ENCODE measurements around the gene USP7. TPM values are rescaled to one million over a fixed set of nuclear protein-coding genes. Genes with fewer than 3 reads are reported as not detected.

Gene USP7
- polyA plus RNA-seq, 1 of the 3 experiments (the other 2 are of a cell fraction): 8.6 TPM

GRCh38 chr16:8848939-8849391 is 114.7 kb downstream of the USP7 start:
- DNase-seq: peak; percentile 28
- no peaks in the 10 kb centered on the region for H3K9me2 ChIP-seq
- H3K4me3 ChIP-seq (ENCODE audit: low read depth in 2 of 2, low read length in 1 of 2): no peak overlapping the region
- no peak overlapping the region for H3K9ac ChIP-seq
- no peaks in the 10 kb centered on the region for H3K27me3 ChIP-seq (ENCODE audit: insufficient read depth)
- TF ChIP-seq RFX5 (IDR thresholded peaks at IDR 0.05; ENCODE audit: low read length) (no peak), POLR2AphosphoS5 (IDR thresholded peaks at IDR 0.05; ENCODE audit: low read depth, low read length) (peak; percentile 18; the same call in 1 of the 2 replicates), ELF1 (IDR thresholded peaks at IDR 0.05) (no peak), NFIC (IDR thresholded peaks at IDR 0.05; ENCODE audit: borderline replicate concordance) (peak; percentile 33; the same call in 1 of the 2 replicates), RCOR1 (IDR thresholded peaks at IDR 0.05; ENCODE audit: low read length) (no peak), IRF3 (IDR thresholded peaks at IDR 0.05; ENCODE audit: low read depth, low read length) (no peak), FOSL2 (IDR thresholded peaks at IDR 0.05; ENCODE audit: borderline replicate concordance, low read depth) (peak; percentile 82), CHD2 (IDR thresholded peaks at IDR 0.05; ENCODE audit: low read length, partially characterized antibody) (no peak), JUND (IDR thresholded peaks at IDR 0.05) (peak; percentile 60), NRF1 (IDR thresholded peaks at IDR 0.05; ENCODE audit: low read depth, low read length) (no peak), GATA2 (CRISPR knock-in tag; IDR thresholded peaks at IDR 0.05) (no peak), TCF12 (IDR thresholded peaks at IDR 0.05) (peak; percentile 55), RAD21 (IDR thresholded peaks at IDR 0.05; ENCODE audit: low read length) (no peak)
- peak overlapping the region; percentile 44 to 82 for H3K27ac ChIP-seq (ENCODE audit: low read depth in 2 of 2, low read length in 1 of 2)
- ChIA-PET POLR2A (no interaction called here), CTCF (interaction anchor here (1.1 kb wide), 1 partner anchor 31 kb away, joined by 4 read pairs; no protein-coding TSS in a partner anchor)
- H3K4me2 ChIP-seq: peak overlapping the region; percentile 65
- peaks cover 32% of the 10 kb centered on the region; the same call in 1 of the 2 replicates for H3K79me2 ChIP-seq (ENCODE audit: insufficient read depth)
- no peak overlapping the region for H2AFZ ChIP-seq (ENCODE audit: low read depth)
- peaks cover 19 to 32% of the 10 kb centered on the region in 2 experiments for H3K36me3 ChIP-seq (replicated peaks in 1 of 2; ENCODE audit: control insufficient read depth in 1 of 2, insufficient read depth in 2 of 2, low read length in 1 of 2)
- H3F3A ChIP-seq (replicated peaks; ENCODE audit: insufficient read depth): peaks cover 64% of the 10 kb centered on the region
- 22% methylated on average over 5 of the region's 8 CpGs for WGBS (ENCODE audit: low lambda C conversion rate)
- H3K4me1 ChIP-seq (ENCODE audit: control insufficient read depth in 1 of 2, insufficient read depth in 2 of 2, low read depth in 1 of 2, low read length in 1 of 2): peaks cover 13 to 21% of the 10 kb centered on the region in 2 experiments; a peak in 3 of 4 replicates
- peaks cover 40% of the 10 kb centered on the region for H4K20me1 ChIP-seq (ENCODE audit: insufficient read depth)
- no peaks in the 10 kb centered on the region for H3K9me3 ChIP-seq

DNA sequence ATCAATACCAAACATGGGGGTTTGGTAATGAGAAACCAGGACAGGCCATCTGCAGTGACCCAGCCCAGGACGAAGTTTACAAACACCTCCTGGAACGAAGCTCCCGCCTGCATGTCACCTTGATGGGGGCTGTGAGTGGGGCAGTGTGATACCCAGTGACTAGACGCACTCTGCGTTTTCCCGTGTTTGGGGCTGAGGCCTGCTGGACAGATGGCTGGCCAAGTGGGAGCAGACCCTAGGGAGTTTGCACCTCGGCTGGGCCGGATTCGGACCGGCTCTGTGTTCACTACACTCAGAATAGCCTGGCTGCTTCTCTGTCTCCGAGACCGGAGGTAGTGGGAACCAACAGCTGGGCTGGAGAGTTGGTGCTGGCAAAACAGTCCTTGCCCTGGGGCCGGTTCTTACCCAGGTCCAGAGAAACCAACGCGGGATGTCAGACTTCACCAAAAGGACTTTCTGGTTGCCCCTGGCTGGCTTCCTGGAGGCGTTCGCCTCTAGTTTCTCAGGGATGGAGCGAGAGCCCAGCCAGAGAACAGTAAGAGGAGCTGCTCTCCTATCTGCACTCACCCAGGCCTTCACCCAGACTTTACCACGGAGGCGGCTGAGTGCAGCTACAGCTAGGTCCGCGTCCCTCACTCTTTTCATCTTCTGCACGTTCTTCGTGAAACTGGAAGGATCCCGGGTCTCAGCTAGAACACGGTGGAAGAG is 115.3 kb downstream of the USP7 start:
- no peaks in the 10 kb centered on the region for H3K27me3 ChIP-seq (ENCODE audit: insufficient read depth)
- no peak overlapping the region for H2AFZ ChIP-seq (ENCODE audit: low read depth)
- peak overlapping the region; percentile 65; the same call in 1 of the 2 replicates for H3K4me2 ChIP-seq
- no peak overlapping the region for H3K9ac ChIP-seq
- peak; percentile 16 for DNase-seq
- H3K9me2 ChIP-seq: no peaks in the 10 kb centered on the region
- no peak overlapping the region for H3K4me3 ChIP-seq (ENCODE audit: low read depth in 2 of 2, low read length in 1 of 2)
- peaks cover 32% of the 10 kb centered on the region; the same call in 1 of the 2 replicates for H3K79me2 ChIP-seq (ENCODE audit: insufficient read depth)
- 87% methylated on average over 16 of the region's 26 CpGs for WGBS (ENCODE audit: low lambda C conversion rate)
- 0 out of 2 replicates have a peak, but pooled peaks have one; percentile 6 for TF ChIP-seq POLR2AphosphoS5 (IDR thresholded peaks at IDR 0.05; ENCODE audit: low read depth, low read length)
- TF ChIP-seq NRF1 (IDR thresholded peaks at IDR 0.05; ENCODE audit: low read depth, low read length): no peak
- peak overlapping the region; percentile 12 to 82; a peak in 2 of 4 replicates for H3K27ac ChIP-seq (ENCODE audit: low read depth in 2 of 2, low read length in 1 of 2)
- no peaks in the 10 kb centered on the region for H3K9me3 ChIP-seq
- POLR2A ChIA-PET: no interaction called here
- H3K36me3 ChIP-seq (replicated peaks in 1 of 2; ENCODE audit: control insufficient read depth in 1 of 2, insufficient read depth in 2 of 2, low read length in 1 of 2): peaks cover 13 to 32% of the 10 kb centered on the region in 2 experiments
- H4K20me1 ChIP-seq (ENCODE audit: insufficient read depth): peaks cover 40% of the 10 kb centered on the region
- CTCF ChIA-PET: interaction anchor here (1.1 kb wide), 1 partner anchor 32 kb away, joined by 4 read pairs; no protein-coding TSS in a partner anchor
- H3F3A ChIP-seq (replicated peaks; ENCODE audit: insufficient read depth): peaks cover 59% of the 10 kb centered on the region
- peaks cover 13 to 21% of the 10 kb centered on the region in 2 experiments; a peak in 3 of 4 replicates for H3K4me1 ChIP-seq (ENCODE audit: control insufficient read depth in 1 of 2, insufficient read depth in 2 of 2, low read depth in 1 of 2, low read length in 1 of 2)
